CD8-positive, alpha-beta memory T cell (primary cell): ENCODE data around the gene BEX4. TPM values are rescaled to one million over a fixed set of nuclear protein-coding genes. Genes with fewer than 3 reads are reported as not detected.

ENCODE experiments used
- CTCF ChIA-PET: fragments of 350-600 bp; sonication (Branson Sonifier 250); formaldehyde crosslinking; loops from one replicate; lab custom pipeline; 2021; ENCODE audit warnings: antibody characterized with exemption; lab: Charles Lee
- POLR2A ChIA-PET: fragments of 350-600 bp; sonication (Branson Sonifier 250); formaldehyde crosslinking; loops from one replicate; lab custom pipeline; 2021; ENCODE audit warnings: antibody characterized with exemption; lab: Charles Lee
- DNase-seq, 5 donors: peaks; one replicate each; pipeline versions ENCODE4 v3.0.0 to v3.0.0-alpha.2; 2020 to 2022; ENCODE audit warnings: mixed read lengths in 1 of 5
- H3K27ac ChIP-seq: one replicate; pipeline ENCODE4 v1.7.0; 2013; ENCODE audit warnings: low read depth, mild to moderate bottlenecking, low read length, moderate library complexity
- H3K27me3 ChIP-seq: 2 replicates; pipeline ENCODE4 v1.7.0; 2013; ENCODE audit warnings: low read length, mild to moderate bottlenecking; ENCODE audit not compliant: insufficient read depth, poor library complexity, severe bottlenecking
- H3K36me3 ChIP-seq: 2 replicates; pipeline ENCODE4 v1.7.0; 2013; ENCODE audit warnings: mild to moderate bottlenecking, low read length, moderate library complexity; ENCODE audit not compliant: insufficient read depth
- H3K4me1 ChIP-seq: 2 replicates; pipeline ENCODE4 v1.7.0; 2013; ENCODE audit warnings: mild to moderate bottlenecking, low read length, moderate library complexity; ENCODE audit not compliant: insufficient read depth
- H3K4me3 ChIP-seq: 2 replicates; pipeline ENCODE4 v1.7.0; 2013; ENCODE audit warnings: mild to moderate bottlenecking, low read length
- H3K9me3 ChIP-seq: 2 replicates; pipeline ENCODE4 v1.7.0; 2013; ENCODE audit warnings: mild to moderate bottlenecking, low read length
- H3K27ac Mint-ChIP-seq, 8 donors: one replicate each; pipeline ENCODE4 v1.8.0; 2020 to 2021; ENCODE audit warnings: mixed read lengths in 8 of 8, mild to moderate bottlenecking in 6 of 8, inconsistent platforms in 3 of 8, moderate library complexity in 3 of 8
- H3K27me3 Mint-ChIP-seq, 2 donors: one replicate each; pipeline ENCODE4 v1.8.0; 2020 to 2021; ENCODE audit warnings: mixed read lengths in 2 of 2, mild to moderate bottlenecking in 1 of 2, moderate library complexity in 1 of 2
- H3K36me3 Mint-ChIP-seq, 3 donors: one replicate each; pipeline ENCODE4 v1.8.0; 2020 to 2021; ENCODE audit warnings: mixed read lengths in 3 of 3, inconsistent platforms in 1 of 3, mild to moderate bottlenecking in 1 of 3
- H3K4me1 Mint-ChIP-seq, 3 donors: one replicate each; pipeline ENCODE4 v1.8.0; 2020 to 2021; ENCODE audit warnings: mixed read lengths in 3 of 3, inconsistent platforms in 1 of 3, mild to moderate bottlenecking in 1 of 3
- H3K4me3 Mint-ChIP-seq, 7 donors: one replicate each; pipeline ENCODE4 v1.8.0; 2020 to 2021; ENCODE audit warnings: mixed read lengths in 7 of 7, mild to moderate bottlenecking in 6 of 7, moderate library complexity in 4 of 7, inconsistent platforms in 2 of 7
- H3K9me3 Mint-ChIP-seq, 5 donors: one replicate each; pipeline ENCODE4 v1.8.0; 2020 to 2022; ENCODE audit warnings: mixed read lengths in 5 of 5, mild to moderate bottlenecking in 3 of 5, moderate library complexity in 2 of 5, inconsistent platforms in 1 of 5
- polyA plus RNA-seq: library from polyadenylated mRNA; unstranded; fragments of 300-500 nt; fragmentation: Illumina TruSeq; gene quantifications from one replicate; pipeline ENCODE4 v1.2.3, GENCODE V29; 2021
- total RNA-seq, 2 experiments: library from RNA; stranded (reverse); gene quantifications; one replicate each; pipeline ENCODE4 v1.2.3, GENCODE V29; 2021

The BEX4 gene
- total and polyA plus RNA-seq, 3 experiments from 2014 or later: 11.5 to 60.6 (median 12.6) TPM

- POLR2A ChIA-PET: no interaction called here
- H3K27ac ChIP-seq: no peak overlapping the region
Measured at GRCh38 chrX:103258275-103258674, 43.4 kb downstream of the BEX4 start.

More at GRCh38 chrX:103258275-103258674, 43.4 kb downstream of the BEX4 start:
- Mint-ChIP-seq H3K9me3 (peaks cover 0 to 2% (median 0%) of the 10 kb centered on the region in 5 donors), H3K27ac (no peak overlapping the region), H3K27me3 (peaks cover under 1 to 4% of the 10 kb centered on the region in 2 donors), H3K4me1 (peaks cover 15 to 25% (median 22%) of the 10 kb centered on the region in 3 donors), H3K4me3 (no peak overlapping the region), H3K36me3 (peaks cover 0 to 11% (median 0%) of the 10 kb centered on the region in 3 donors)
- H3K9me3 ChIP-seq: no peaks in the 10 kb centered on the region
- CTCF ChIA-PET: no interaction called here
- no peak overlapping the region for H3K4me3 ChIP-seq
- H3K27me3 ChIP-seq: no peaks in the 10 kb centered on the region
- no peak for DNase-seq
- peaks cover 5% of the 10 kb centered on the region for H3K4me1 ChIP-seq
- no peaks in the 10 kb centered on the region for H3K36me3 ChIP-seq

Other genes starting within 250 kb of the BEX4 start
- under 1 TPM; 0.63 to 0.69 TPM for gene BEX1, start 150.9 kb upstream of the BEX4 start, total RNA-seq
- 0.28 TPM for gene BEX1, start 150.9 kb upstream of the BEX4 start, polyA plus RNA-seq
- gene NXF3, start 122.0 kb upstream of the BEX4 start, total RNA-seq: not detected
- gene NXF3, start 122.0 kb upstream of the BEX4 start, polyA plus RNA-seq: not detected
- 10 to 100 TPM; 25.7 to 26.4 TPM for gene TCEAL8, start 40.0 kb downstream of the BEX4 start, total RNA-seq
- gene TCEAL8, start 40.0 kb downstream of the BEX4 start, polyA plus RNA-seq: 56.3 TPM
- not detected for gene TCEAL5, start 61.6 kb downstream of the BEX4 start, total RNA-seq
- not detected for gene TCEAL5, start 61.6 kb downstream of the BEX4 start, polyA plus RNA-seq
- 1 to 10 TPM; 8.9 to 9.0 TPM for gene BEX2, start 95.9 kb downstream of the BEX4 start, total RNA-seq
- gene BEX2, start 95.9 kb downstream of the BEX4 start, polyA plus RNA-seq: 68.6 TPM
- not detected for gene TCEAL7, start 115.1 kb downstream of the BEX4 start, total RNA-seq
- not detected for gene TCEAL7, start 115.1 kb downstream of the BEX4 start, polyA plus RNA-seq
- 1 to 10 TPM; 2.8 to 3.4 TPM for gene TCEAL9, start 141.4 kb downstream of the BEX4 start, total RNA-seq
- gene TCEAL9, start 141.4 kb downstream of the BEX4 start, polyA plus RNA-seq: 1.0 TPM
- 10 to 100 TPM in 1 of 2 experiments, 1 to 10 TPM in 1; 9.5 to 10.6 TPM for gene BEX3, start 161.4 kb downstream of the BEX4 start, total RNA-seq
- 33.7 TPM for gene BEX3, start 161.4 kb downstream of the BEX4 start, polyA plus RNA-seq